Activated naive CD8-positive, alpha-beta T cell treated with anti-CD3 and anti-CD28 coated beads, Interleukin-2, amount 10 ng/mL, durations not matched to agents 7 days and 5 days (primary cell): ENCODE results near the gene ZC3H10. TPM values are rescaled to one million over a fixed set of nuclear protein-coding genes. Genes with fewer than 3 reads are reported as not detected.

Experiments
- ATAC-seq: fragments of 150-1000 bp; cut with Tn5 transposase; one replicate; pipeline ENCODE4 v1.10.0; 2021; ENCODE audit warnings: low read depth, moderate library complexity
- POLR2A ChIA-PET: fragments of 350-600 bp; sonication (Branson Sonifier 250); formaldehyde crosslinking; loops from one replicate; lab custom pipeline; 2021; ENCODE audit warnings: antibody characterized with exemption; lab: Charles Lee
- DNase-seq: peaks from one replicate; pipeline ENCODE4 v3.0.0; 2021
- H3K27ac Mint-ChIP-seq: one replicate; pipeline ENCODE4 v1.8.0; 2022; ENCODE audit warnings: mild to moderate bottlenecking, mixed read lengths
- H3K27me3 Mint-ChIP-seq: one replicate; pipeline ENCODE4 v1.8.0; 2022; ENCODE audit warnings: mild to moderate bottlenecking, moderate library complexity, mixed read lengths
- H3K36me3 Mint-ChIP-seq: one replicate; pipeline ENCODE4 v1.8.0; 2021; ENCODE audit warnings: mild to moderate bottlenecking, mixed read lengths
- H3K4me1 Mint-ChIP-seq: one replicate; pipeline ENCODE4 v1.8.0; 2021; ENCODE audit warnings: mixed read lengths
- H3K4me3 Mint-ChIP-seq: one replicate; pipeline ENCODE4 v1.8.0; 2022; ENCODE audit warnings: mild to moderate bottlenecking, moderate library complexity, mixed read lengths
- H3K9me3 Mint-ChIP-seq: one replicate; pipeline ENCODE4 v1.8.0; 2021; ENCODE audit warnings: mixed read lengths
- total RNA-seq, 2 experiments: library from RNA; stranded (reverse); gene quantifications; one replicate each; pipeline ENCODE4 v1.2.3, GENCODE V29; 2021

ZC3H10 gene
- total RNA-seq, 2 experiments from 2014 or later = 10.6 to 12.0 TPM

DNA sequence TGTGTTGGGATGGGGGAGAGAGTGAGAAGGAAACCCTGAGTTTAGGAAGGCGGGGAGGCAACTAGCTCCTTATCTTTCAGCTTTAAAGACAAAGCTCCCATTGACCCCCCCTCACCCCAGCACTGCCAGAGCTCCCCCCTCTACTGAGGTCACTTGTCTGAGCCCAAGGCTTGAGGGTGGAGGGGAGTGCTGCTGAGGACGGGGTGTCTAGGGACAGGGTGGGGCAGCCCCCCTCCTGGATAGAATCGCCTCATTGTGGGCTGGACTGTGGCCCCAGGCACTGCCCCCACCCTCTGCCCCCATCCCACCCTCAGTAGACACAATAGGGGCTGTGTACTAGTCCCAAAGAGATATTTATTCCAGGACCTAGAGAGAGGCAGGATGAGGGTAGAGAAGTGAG, 35.1 kb upstream of the ZC3H10 start:
- POLR2A ChIA-PET = interaction anchor here (0.6 to 4.2 kb wide), 3 partner anchors 20 to 447 kb away, joined by 6 to 47 read pairs (median 22); partner anchors contain the start of gene PA2G4
- no peak for ATAC-seq
- Mint-ChIP-seq H3K27ac (no peak overlapping the region), H3K4me3 (no peak overlapping the region), H3K27me3 (peaks cover 26% of the 10 kb centered on the region), H3K36me3 (no peaks in the 10 kb centered on the region), H3K9me3 (no peaks in the 10 kb centered on the region), H3K4me1 (peaks cover 17% of the 10 kb centered on the region)
- DNase-seq = no peak

DNA sequence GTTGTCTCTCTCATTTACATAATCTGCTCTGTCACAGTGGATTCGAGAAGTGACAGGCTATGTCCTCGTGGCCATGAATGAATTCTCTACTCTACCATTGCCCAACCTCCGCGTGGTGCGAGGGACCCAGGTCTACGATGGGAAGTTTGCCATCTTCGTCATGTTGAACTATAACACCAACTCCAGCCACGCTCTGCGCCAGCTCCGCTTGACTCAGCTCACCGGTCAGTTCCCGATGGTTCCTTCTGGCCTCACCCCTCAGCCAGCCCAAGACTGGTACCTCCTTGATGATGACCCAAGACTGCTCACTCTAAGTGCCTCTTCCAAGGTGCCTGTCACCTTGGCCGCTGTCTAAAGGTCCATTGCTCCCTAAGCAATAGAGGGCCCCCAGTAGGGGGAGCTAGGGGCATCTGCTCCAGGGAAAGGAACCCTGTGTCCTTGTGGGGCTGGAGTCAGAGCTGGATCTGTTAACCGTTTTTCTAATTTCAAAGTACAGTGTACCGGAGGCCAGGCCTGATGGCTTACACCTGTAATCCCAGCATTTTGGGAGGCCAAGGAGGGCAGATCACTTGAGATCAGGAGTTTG, 33.0 kb upstream of the ZC3H10 start:
- no peaks in the 10 kb centered on the region for H3K9me3 Mint-ChIP-seq
- no peaks in the 10 kb centered on the region for H3K36me3 Mint-ChIP-seq
- peaks cover 15% of the 10 kb centered on the region for H3K4me1 Mint-ChIP-seq
- POLR2A ChIA-PET = interaction anchor here (0.6 to 3.8 kb wide), 5 partner anchors 19 to 33 kb away, joined by 3 to 22 read pairs (median 4); partner anchors contain the start of genes PA2G4 and ZC3H10
- no peak overlapping the region for H3K27ac Mint-ChIP-seq
- H3K27me3 Mint-ChIP-seq = peaks cover 20% of the 10 kb centered on the region
- ATAC-seq = peak; percentile 59
- DNase-seq = peak; percentile 47
- no peak overlapping the region for H3K4me3 Mint-ChIP-seq

DNA sequence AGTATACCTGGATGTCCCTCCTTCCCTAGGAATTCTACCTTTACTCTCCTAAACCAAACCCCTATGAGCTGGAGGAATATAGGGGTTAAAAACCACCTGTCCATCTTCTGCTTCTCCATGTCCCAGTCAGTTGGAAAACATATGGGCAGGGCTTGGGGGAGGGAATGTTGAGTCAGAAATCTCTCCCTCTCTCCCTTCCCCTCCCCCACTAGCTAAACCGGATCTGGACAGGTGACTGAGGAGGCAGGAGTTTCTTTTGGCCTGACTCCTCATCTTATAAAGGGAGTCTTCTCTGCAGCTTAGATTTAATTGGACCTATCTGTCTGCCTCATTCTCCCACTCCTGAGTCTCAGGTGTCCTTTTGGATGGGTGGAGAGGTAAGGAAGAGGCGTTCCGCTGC, 32.0 kb upstream of the ZC3H10 start:
- no peaks in the 10 kb centered on the region for H3K9me3 Mint-ChIP-seq
- DNase-seq = no peak
- no peak for ATAC-seq
- no peaks in the 10 kb centered on the region for H3K36me3 Mint-ChIP-seq
- peaks cover 13% of the 10 kb centered on the region for H3K27me3 Mint-ChIP-seq
- H3K27ac Mint-ChIP-seq = no peak overlapping the region
- POLR2A ChIA-PET = interaction anchor here (0.6 to 3.8 kb wide), 8 partner anchors 15 to 300 kb away, joined by 3 to 22 read pairs (median 4); partner anchors contain the start of genes ESYT1, PA2G4 and ZC3H10
- H3K4me1 Mint-ChIP-seq = peaks cover 12% of the 10 kb centered on the region
- no peak overlapping the region for H3K4me3 Mint-ChIP-seq

DNA sequence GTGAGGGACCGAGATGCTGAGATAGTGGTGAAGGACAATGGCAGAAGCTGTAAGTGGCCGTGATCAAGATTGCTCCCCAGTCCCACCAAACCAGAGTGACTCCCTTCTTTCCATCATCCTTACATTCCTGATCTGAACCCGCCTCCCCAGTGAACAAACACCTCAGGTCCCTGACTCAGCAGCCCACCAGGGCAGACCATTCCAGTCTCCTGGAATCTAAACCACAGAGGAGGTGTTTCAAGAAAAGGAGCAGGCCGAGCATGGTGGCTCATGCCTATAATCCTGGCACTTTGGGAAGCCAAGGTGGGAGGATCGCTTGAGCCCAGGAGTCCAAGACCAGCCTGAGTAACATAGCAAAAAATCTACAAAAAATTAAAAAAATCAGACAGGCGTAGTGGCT, 31.5 kb upstream of the ZC3H10 start:
- ATAC-seq = no peak
- DNase-seq = no peak
- no peaks in the 10 kb centered on the region for H3K36me3 Mint-ChIP-seq
- H3K4me3 Mint-ChIP-seq = no peak overlapping the region
- no peak overlapping the region for H3K27ac Mint-ChIP-seq
- peaks cover 8% of the 10 kb centered on the region for H3K27me3 Mint-ChIP-seq
- POLR2A ChIA-PET = interaction anchor here (0.6 to 3.8 kb wide), 6 partner anchors 15 to 301 kb away, joined by 3 to 22 read pairs (median 3); partner anchors contain the start of genes ESYT1 and PA2G4
- peaks cover 11% of the 10 kb centered on the region for H3K4me1 Mint-ChIP-seq
- H3K9me3 Mint-ChIP-seq = no peaks in the 10 kb centered on the region

DNA sequence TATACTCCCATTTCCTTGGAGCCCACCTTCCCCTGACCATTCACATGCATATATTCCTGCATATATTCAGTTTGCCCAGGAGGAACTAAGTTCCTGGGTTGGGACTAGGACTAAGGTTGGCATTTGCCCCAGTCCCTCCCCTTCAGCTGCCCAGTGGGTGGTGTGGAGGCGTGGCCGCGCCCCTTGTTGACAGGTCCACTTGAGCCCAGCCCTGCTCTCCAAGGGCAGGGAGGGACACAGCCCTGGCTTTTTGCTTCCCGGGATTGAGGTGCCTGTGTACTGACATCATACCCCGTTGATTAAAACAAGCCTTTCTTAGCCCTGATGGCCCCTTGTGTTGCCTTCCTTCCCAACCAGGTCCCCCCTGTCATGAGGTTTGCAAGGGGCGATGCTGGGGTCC, 30.8 kb upstream of the ZC3H10 start:
- no peak for ATAC-seq
- no peaks in the 10 kb centered on the region for H3K36me3 Mint-ChIP-seq
- POLR2A ChIA-PET = no interaction called here
- H3K4me1 Mint-ChIP-seq = peaks cover 9% of the 10 kb centered on the region
- H3K27ac Mint-ChIP-seq = no peak overlapping the region
- H3K9me3 Mint-ChIP-seq = no peaks in the 10 kb centered on the region
- DNase-seq = no peak
- H3K27me3 Mint-ChIP-seq = peaks cover 3% of the 10 kb centered on the region
- no peak overlapping the region for H3K4me3 Mint-ChIP-seq

DNA sequence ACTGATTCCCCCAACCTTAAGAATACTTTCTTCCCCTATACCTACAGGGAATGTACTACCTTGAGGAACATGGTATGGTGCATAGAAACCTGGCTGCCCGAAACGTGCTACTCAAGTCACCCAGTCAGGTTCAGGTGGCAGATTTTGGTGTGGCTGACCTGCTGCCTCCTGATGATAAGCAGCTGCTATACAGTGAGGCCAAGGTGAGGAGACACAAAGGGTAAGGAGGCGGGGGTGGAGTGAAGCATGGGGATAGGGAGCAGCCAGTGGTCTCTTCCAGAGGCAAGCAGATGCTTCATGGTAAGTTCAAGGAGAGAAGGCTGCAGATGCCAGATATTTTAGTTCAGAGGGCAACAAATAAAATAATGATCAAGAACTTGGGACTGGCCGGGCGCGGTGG, 20.3 kb upstream of the ZC3H10 start:
- H3K9me3 Mint-ChIP-seq = no peaks in the 10 kb centered on the region
- POLR2A ChIA-PET = no interaction called here
- no peak overlapping the region for H3K4me3 Mint-ChIP-seq
- DNase-seq = no peak
- H3K36me3 Mint-ChIP-seq = peaks cover 14% of the 10 kb centered on the region
- peaks cover 16% of the 10 kb centered on the region for H3K4me1 Mint-ChIP-seq
- ATAC-seq = no peak
- H3K27ac Mint-ChIP-seq = peak overlapping the region; percentile 22
- peaks cover 20% of the 10 kb centered on the region for H3K27me3 Mint-ChIP-seq

DNA sequence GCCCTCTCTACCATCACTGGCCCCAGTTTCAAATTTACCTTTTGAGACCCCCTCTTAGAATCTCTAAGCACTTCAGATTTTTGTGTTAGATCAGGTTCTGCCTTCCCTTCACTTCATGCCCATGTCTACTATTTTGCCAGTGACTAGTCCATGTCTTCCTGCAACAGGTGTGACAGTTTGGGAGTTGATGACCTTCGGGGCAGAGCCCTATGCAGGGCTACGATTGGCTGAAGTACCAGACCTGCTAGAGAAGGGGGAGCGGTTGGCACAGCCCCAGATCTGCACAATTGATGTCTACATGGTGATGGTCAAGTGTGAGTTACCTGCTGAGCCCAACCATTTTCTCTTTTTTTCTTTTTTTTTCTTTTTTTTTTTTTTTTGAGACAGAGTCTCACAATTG, 19.5 kb upstream of the ZC3H10 start:
- Mint-ChIP-seq H3K9me3 (no peaks in the 10 kb centered on the region), H3K4me3 (no peak overlapping the region), H3K27ac (no peak overlapping the region), H3K36me3 (peaks cover 14% of the 10 kb centered on the region), H3K27me3 (peaks cover 14% of the 10 kb centered on the region), H3K4me1 (peaks cover 24% of the 10 kb centered on the region)
- POLR2A ChIA-PET = no interaction called here
- no peak for DNase-seq
- no peak for ATAC-seq

DNA sequence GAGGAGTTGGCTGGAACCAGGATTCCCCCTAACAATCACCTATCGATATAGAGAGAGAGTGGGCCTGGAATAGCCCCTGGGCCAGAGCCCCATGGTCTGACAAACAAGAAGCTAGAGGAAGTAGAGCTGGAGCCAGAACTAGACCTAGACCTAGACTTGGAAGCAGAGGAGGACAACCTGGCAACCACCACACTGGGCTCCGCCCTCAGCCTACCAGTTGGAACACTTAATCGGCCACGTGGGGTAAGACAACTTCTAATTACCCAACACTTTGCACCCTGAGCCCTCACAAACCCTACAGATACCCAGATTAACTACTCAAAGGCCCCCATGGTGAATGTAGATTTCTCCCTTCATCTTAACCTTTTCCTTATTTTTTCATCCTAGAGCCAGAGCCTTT, 18.3 kb upstream of the ZC3H10 start:
- POLR2A ChIA-PET = interaction anchor here (0.6 kb wide), 1 partner anchor 273 kb away, joined by 3 read pairs; no protein-coding TSS in a partner anchor
- peaks cover 10% of the 10 kb centered on the region for H3K27me3 Mint-ChIP-seq
- ATAC-seq = no peak
- H3K4me1 Mint-ChIP-seq = peaks cover 24% of the 10 kb centered on the region
- H3K4me3 Mint-ChIP-seq = no peak overlapping the region
- no peak for DNase-seq
- peak overlapping the region; percentile 72 for H3K27ac Mint-ChIP-seq
- H3K9me3 Mint-ChIP-seq = no peaks in the 10 kb centered on the region
- peaks cover 19% of the 10 kb centered on the region for H3K36me3 Mint-ChIP-seq

DNA sequence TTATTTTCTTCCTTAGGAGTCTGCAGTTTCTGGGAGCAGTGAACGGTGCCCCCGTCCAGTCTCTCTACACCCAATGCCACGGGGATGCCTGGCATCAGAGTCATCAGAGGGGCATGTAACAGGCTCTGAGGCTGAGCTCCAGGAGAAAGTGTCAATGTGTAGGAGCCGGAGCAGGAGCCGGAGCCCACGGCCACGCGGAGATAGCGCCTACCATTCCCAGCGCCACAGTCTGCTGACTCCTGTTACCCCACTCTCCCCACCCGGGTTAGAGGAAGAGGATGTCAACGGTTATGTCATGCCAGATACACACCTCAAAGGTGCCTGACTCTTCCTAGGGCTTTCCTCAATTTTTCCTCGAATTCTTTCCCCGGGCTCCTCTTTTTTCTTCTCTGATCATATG, 17.0 kb upstream of the ZC3H10 start:
- Mint-ChIP-seq H3K9me3 (no peaks in the 10 kb centered on the region), H3K27me3 (peaks cover 6% of the 10 kb centered on the region), H3K27ac (peak overlapping the region; percentile 63), H3K4me1 (peaks cover 32% of the 10 kb centered on the region), H3K4me3 (no peak overlapping the region), H3K36me3 (peaks cover 25% of the 10 kb centered on the region)
- ATAC-seq (no peak), DNase-seq (no peak)
- POLR2A ChIA-PET = interaction anchor here (1.0 to 4.5 kb wide), 2 partner anchors 15 to 20 kb away, joined by 3 to 47 read pairs; partner anchors contain the start of gene ERBB3

DNA sequence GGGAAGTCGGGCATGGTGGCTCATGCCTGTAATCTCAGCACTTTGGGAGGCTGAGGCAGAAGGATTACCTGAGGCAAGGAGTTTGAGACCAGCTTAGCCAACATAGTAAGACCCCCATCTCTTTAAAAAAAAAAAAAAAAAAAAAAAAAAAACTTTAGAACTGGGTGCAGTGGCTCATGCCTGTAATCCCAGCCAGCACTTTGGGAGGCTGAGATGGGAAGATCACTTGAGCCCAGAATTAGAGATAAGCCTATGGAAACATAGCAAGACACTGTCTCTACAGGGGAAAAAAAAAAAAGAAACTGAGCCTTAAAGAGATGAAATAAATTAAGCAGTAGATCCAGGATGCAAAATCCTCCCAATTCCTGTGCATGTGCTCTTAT, 15.4 kb upstream of the ZC3H10 start:
- DNase-seq (no peak), ATAC-seq (no peak)
- POLR2A ChIA-PET = interaction anchor here (0.6 to 4.8 kb wide), 11 partner anchors 8 to 364 kb away, joined by 3 to 111 read pairs (median 16); partner anchors contain the start of genes ERBB3, ESYT1, ORMDL2 and RPL41
- no peaks in the 10 kb centered on the region for H3K27me3 Mint-ChIP-seq
- H3K4me1 Mint-ChIP-seq = peaks cover 44% of the 10 kb centered on the region
- H3K9me3 Mint-ChIP-seq = no peaks in the 10 kb centered on the region
- H3K4me3 Mint-ChIP-seq = peak overlapping the region; percentile 90
- peak overlapping the region; percentile 95 for H3K27ac Mint-ChIP-seq
- H3K36me3 Mint-ChIP-seq = peaks cover 33% of the 10 kb centered on the region

DNA sequence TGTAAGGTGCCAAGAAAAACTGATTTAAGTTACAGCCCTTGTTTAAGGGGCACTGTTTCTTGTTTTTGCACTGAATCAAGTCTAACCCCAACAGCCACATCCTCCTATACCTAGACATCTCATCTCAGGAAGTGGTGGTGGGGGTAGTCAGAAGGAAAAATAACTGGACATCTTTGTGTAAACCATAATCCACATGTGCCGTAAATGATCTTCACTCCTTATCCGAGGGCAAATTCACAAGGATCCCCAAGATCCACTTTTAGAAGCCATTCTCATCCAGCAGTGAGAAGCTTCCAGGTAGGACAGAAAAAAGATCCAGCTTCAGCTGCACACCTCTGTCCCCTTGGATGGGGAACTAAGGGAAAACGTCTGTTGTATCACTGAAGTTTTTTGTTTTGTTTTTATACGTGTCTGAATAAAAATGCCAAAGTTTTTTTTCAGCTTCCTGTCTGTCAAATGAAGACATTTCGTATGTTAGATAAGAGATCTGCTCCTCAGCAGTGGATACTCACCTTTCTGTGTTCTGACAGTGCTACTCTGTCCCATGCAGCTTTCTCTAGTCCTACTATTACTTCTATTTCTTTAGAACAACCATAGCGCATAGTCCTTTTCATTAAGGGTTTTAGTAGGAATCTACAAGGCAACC, 14.9 kb upstream of the ZC3H10 start:
- Mint-ChIP-seq H3K36me3 (peaks cover 33% of the 10 kb centered on the region), H3K9me3 (no peaks in the 10 kb centered on the region), H3K27ac (peak overlapping the region; percentile 95), H3K27me3 (no peaks in the 10 kb centered on the region), H3K4me1 (peaks cover 46% of the 10 kb centered on the region), H3K4me3 (peak overlapping the region; percentile 90)
- POLR2A ChIA-PET = interaction anchor here (0.6 to 4.8 kb wide), 22 partner anchors 9 to 365 kb away, joined by 3 to 111 read pairs (median 7); partner anchors contain the start of genes ANKRD52, ERBB3, ESYT1 and ORMDL2
- DNase-seq (no peak), ATAC-seq (peak; percentile 4)

DNA sequence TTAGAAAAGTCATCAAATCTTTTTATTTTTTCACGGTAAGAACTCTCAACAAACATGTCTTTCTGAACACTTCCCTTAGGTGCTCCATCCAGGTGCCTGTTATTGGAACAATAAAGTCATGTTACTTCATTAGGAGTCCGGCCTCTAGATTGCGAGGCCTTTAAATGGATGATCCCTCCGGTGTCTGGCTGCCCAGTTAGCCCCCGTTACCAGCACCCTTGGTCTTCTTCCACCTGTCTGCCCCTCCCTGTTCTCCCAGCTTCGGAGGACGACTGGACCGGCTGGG, 14.3 kb upstream of the ZC3H10 start:
- ATAC-seq (no peak), DNase-seq (no peak)
- Mint-ChIP-seq H3K4me3 (peak overlapping the region; percentile 90), H3K9me3 (no peaks in the 10 kb centered on the region), H3K36me3 (peaks cover 33% of the 10 kb centered on the region), H3K27ac (peak overlapping the region; percentile 95), H3K4me1 (peaks cover 46% of the 10 kb centered on the region), H3K27me3 (no peaks in the 10 kb centered on the region)
- POLR2A ChIA-PET = interaction anchor here (0.8 to 4.8 kb wide), 38 partner anchors 9 to 374 kb away, joined by 3 to 111 read pairs (median 6); partner anchors contain the start of genes ANKRD52, DNAJC14, ERBB3 and ESYT1

DNA sequence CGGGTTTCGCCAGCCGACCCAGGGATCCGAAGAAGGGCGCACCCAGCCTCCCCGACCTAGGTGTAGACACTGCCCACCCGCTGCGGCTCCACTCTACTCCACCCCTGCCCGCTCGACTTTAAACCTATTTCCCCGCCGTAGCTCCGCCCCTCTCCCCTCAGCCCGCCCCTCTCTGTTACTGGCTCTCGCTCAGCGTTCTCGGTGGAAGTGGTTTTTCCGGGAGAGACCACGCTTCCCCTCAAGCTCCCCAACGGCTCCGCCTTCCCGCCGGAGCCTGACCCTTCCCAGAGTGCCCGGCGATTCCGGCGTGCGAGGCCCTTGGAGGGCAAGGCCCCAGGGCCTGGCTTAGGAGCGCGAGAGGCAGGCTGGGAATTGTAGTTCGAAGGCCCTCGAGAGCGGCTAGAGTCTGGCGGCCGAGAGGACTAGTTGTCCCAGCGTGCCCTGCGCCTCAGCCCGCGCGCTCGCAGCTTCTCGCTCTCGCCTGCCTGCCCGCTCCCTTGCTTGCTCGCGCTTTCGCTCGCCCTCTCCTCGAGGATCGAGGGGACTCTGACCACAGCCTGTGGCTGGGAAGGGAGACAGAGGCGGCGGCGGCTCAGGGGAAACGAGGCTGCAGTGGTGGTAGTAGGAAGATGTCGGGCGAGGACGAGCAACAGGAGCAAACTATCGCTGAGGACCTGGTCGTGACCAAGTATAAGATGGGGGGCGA, 13.8 kb upstream of the ZC3H10 start, which contains the start of gene PA2G4:
Gene PA2G4, plus strand, starts transcription at position 451 of the 706 bp plus-strand sequence. Its CDS starts 179 bp downstream, at position 630.
- H3K27ac Mint-ChIP-seq = peak within 1 kb of the TSS; percentile 95
- peaks cover 46% of the 10 kb centered on the region for H3K4me1 Mint-ChIP-seq
- peak; percentile 92 for ATAC-seq
- H3K36me3 Mint-ChIP-seq = peaks cover 33% of the 10 kb centered on the region
- POLR2A ChIA-PET = interaction anchor here (0.7 to 4.8 kb wide), 39 partner anchors 9 to 374 kb away, joined by 3 to 111 read pairs (median 5); partner anchors contain the start of genes ANKRD52, DNAJC14, ERBB3 and ESYT1
- peak; percentile 97 for DNase-seq
- no peaks in the 10 kb centered on the region for H3K9me3 Mint-ChIP-seq
- H3K27me3 Mint-ChIP-seq = no peaks in the 10 kb centered on the region
- H3K4me3 Mint-ChIP-seq = peak within 1 kb of the TSS; percentile 90
